ENCODE measurements around the gene CEP43. TPM values are rescaled to one million over a fixed set of nuclear protein-coding genes. Genes with fewer than 3 reads are reported as not detected.

Gene CEP43
- total RNA-seq, 1 donor from 2014 or later = 16.7 TPM

GRCh38 chr6:167007985-167008384 lies 8.8 kb downstream of the CEP43 start:
- Histone ChIP-seq H3K27ac (ENCODE audit: low read depth, low read length) (no peak overlapping the region), H3K4me1 (ENCODE audit: control insufficient read depth in 3 of 3, insufficient read depth in 3 of 3, low read length in 3 of 3) (peaks cover 0 to 3% (median 0%) of the 10 kb centered on the region in 3 donors), H3K27me3 (ENCODE audit: control insufficient read depth in 3 of 3, insufficient read depth in 3 of 3, low read length in 3 of 3) (no peaks in the 10 kb centered on the region), H3K4me3 (ENCODE audit: low read length in 3 of 3) (no peak overlapping the region), H3K9me3 (ENCODE audit: control insufficient read depth in 3 of 3, low read length in 3 of 3) (no peaks in the 10 kb centered on the region), H3K36me3 (ENCODE audit: control insufficient read depth in 3 of 3, insufficient read depth in 3 of 3, low read length in 3 of 3) (peaks cover 7 to 18% (median 13%) of the 10 kb centered on the region in 3 donors), H3K9ac (ENCODE audit: low read depth in 1 of 3, low read length in 3 of 3) (no peak overlapping the region)

- Histone ChIP-seq H3K27me3 (ENCODE audit: control insufficient read depth in 3 of 3, insufficient read depth in 3 of 3, low read length in 3 of 3) (no peaks in the 10 kb centered on the region), H3K27ac (ENCODE audit: low read depth, low read length) (no peak overlapping the region), H3K9me3 (ENCODE audit: control insufficient read depth in 3 of 3, low read length in 3 of 3) (no peaks in the 10 kb centered on the region), H3K4me3 (ENCODE audit: low read length in 3 of 3) (no peak overlapping the region), H3K4me1 (ENCODE audit: control insufficient read depth in 3 of 3, insufficient read depth in 3 of 3, low read length in 3 of 3) (no peaks in the 10 kb centered on the region), H3K9ac (ENCODE audit: low read depth in 1 of 3, low read length in 3 of 3) (no peak overlapping the region), H3K36me3 (ENCODE audit: control insufficient read depth in 3 of 3, insufficient read depth in 3 of 3, low read length in 3 of 3) (peaks cover 4 to 23% (median 15%) of the 10 kb centered on the region in 3 donors)
These were observed 13.9 kb downstream of the CEP43 start for GRCh38 chr6:167013067-167013466.

GRCh38 chr6:167013946-167014345 lies 14.7 kb downstream of the CEP43 start:
- H3K9me3 ChIP-seq (ENCODE audit: control insufficient read depth in 3 of 3, low read length in 3 of 3) = no peaks in the 10 kb centered on the region
- H3K4me1 ChIP-seq (ENCODE audit: control insufficient read depth in 3 of 3, insufficient read depth in 3 of 3, low read length in 3 of 3) = no peaks in the 10 kb centered on the region
- no peak overlapping the region for H3K9ac ChIP-seq (ENCODE audit: low read depth in 1 of 3, low read length in 3 of 3)
- H3K4me3 ChIP-seq (ENCODE audit: low read length in 3 of 3) = no peak overlapping the region
- no peaks in the 10 kb centered on the region for H3K27me3 ChIP-seq (ENCODE audit: control insufficient read depth in 3 of 3, insufficient read depth in 3 of 3, low read length in 3 of 3)
- no peak overlapping the region for H3K27ac ChIP-seq (ENCODE audit: low read depth, low read length)
- peaks cover 5 to 23% (median 15%) of the 10 kb centered on the region in 3 donors for H3K36me3 ChIP-seq (ENCODE audit: control insufficient read depth in 3 of 3, insufficient read depth in 3 of 3, low read length in 3 of 3)

GRCh38 chr6:167015302-167015701 lies 16.1 kb downstream of the CEP43 start:
- H3K9me3 ChIP-seq (ENCODE audit: control insufficient read depth in 3 of 3, low read length in 3 of 3) = no peaks in the 10 kb centered on the region
- H3K36me3 ChIP-seq (ENCODE audit: control insufficient read depth in 3 of 3, insufficient read depth in 3 of 3, low read length in 3 of 3) = peaks cover 8 to 25% (median 15%) of the 10 kb centered on the region in 3 donors
- H3K9ac ChIP-seq (ENCODE audit: low read depth in 1 of 3, low read length in 3 of 3) = no peak overlapping the region
- H3K27ac ChIP-seq (ENCODE audit: low read depth, low read length) = no peak overlapping the region
- H3K4me3 ChIP-seq (ENCODE audit: low read length in 3 of 3) = no peak overlapping the region
- H3K4me1 ChIP-seq (ENCODE audit: control insufficient read depth in 3 of 3, insufficient read depth in 3 of 3, low read length in 3 of 3) = no peaks in the 10 kb centered on the region
- no peaks in the 10 kb centered on the region for H3K27me3 ChIP-seq (ENCODE audit: control insufficient read depth in 3 of 3, insufficient read depth in 3 of 3, low read length in 3 of 3)

GRCh38 chr6:167020206-167020605 lies 21.0 kb downstream of the CEP43 start:
- H3K27ac ChIP-seq (ENCODE audit: low read depth, low read length) = no peak overlapping the region
- no peaks in the 10 kb centered on the region for H3K9me3 ChIP-seq (ENCODE audit: control insufficient read depth in 3 of 3, low read length in 3 of 3)
- peaks cover 5 to 11% (median 7%) of the 10 kb centered on the region in 3 donors for H3K36me3 ChIP-seq (ENCODE audit: control insufficient read depth in 3 of 3, insufficient read depth in 3 of 3, low read length in 3 of 3)
- H3K4me1 ChIP-seq (ENCODE audit: control insufficient read depth in 3 of 3, insufficient read depth in 3 of 3, low read length in 3 of 3) = no peaks in the 10 kb centered on the region
- H3K4me3 ChIP-seq (ENCODE audit: low read length in 3 of 3) = no peak overlapping the region
- no peaks in the 10 kb centered on the region for H3K27me3 ChIP-seq (ENCODE audit: control insufficient read depth in 3 of 3, insufficient read depth in 3 of 3, low read length in 3 of 3)
- no peak overlapping the region for H3K9ac ChIP-seq (ENCODE audit: low read depth in 1 of 3, low read length in 3 of 3)

- Histone ChIP-seq H3K36me3 (ENCODE audit: control insufficient read depth in 3 of 3, insufficient read depth in 3 of 3, low read length in 3 of 3) (peaks cover 22 to 43% (median 40%) of the 10 kb centered on the region in 3 donors), H3K4me3 (ENCODE audit: low read length in 3 of 3) (no peak overlapping the region), H3K9ac (ENCODE audit: low read depth in 1 of 3, low read length in 3 of 3) (no peak overlapping the region), H3K27me3 (ENCODE audit: control insufficient read depth in 3 of 3, insufficient read depth in 3 of 3, low read length in 3 of 3) (no peaks in the 10 kb centered on the region), H3K27ac (ENCODE audit: low read depth, low read length) (no peak overlapping the region), H3K9me3 (ENCODE audit: control insufficient read depth in 3 of 3, low read length in 3 of 3) (no peaks in the 10 kb centered on the region), H3K4me1 (ENCODE audit: control insufficient read depth in 3 of 3, insufficient read depth in 3 of 3, low read length in 3 of 3) (no peaks in the 10 kb centered on the region)
These were observed 28.1 kb downstream of the CEP43 start for GRCh38 chr6:167027308-167027707.

GRCh38 chr6:167027772-167028171 lies 28.6 kb downstream of the CEP43 start:
- Histone ChIP-seq H3K36me3 (ENCODE audit: control insufficient read depth in 3 of 3, insufficient read depth in 3 of 3, low read length in 3 of 3) (peaks cover 20 to 43% (median 40%) of the 10 kb centered on the region in 3 donors), H3K27ac (ENCODE audit: low read depth, low read length) (no peak overlapping the region), H3K4me1 (ENCODE audit: control insufficient read depth in 3 of 3, insufficient read depth in 3 of 3, low read length in 3 of 3) (no peaks in the 10 kb centered on the region), H3K9me3 (ENCODE audit: control insufficient read depth in 3 of 3, low read length in 3 of 3) (no peaks in the 10 kb centered on the region), H3K9ac (ENCODE audit: low read depth in 1 of 3, low read length in 3 of 3) (no peak overlapping the region), H3K27me3 (ENCODE audit: control insufficient read depth in 3 of 3, insufficient read depth in 3 of 3, low read length in 3 of 3) (no peaks in the 10 kb centered on the region), H3K4me3 (ENCODE audit: low read length in 3 of 3) (no peak overlapping the region)

GRCh38 chr6:167030222-167031072 lies 31.2 kb downstream of the CEP43 start:
- H3K27ac ChIP-seq (ENCODE audit: low read depth, low read length) = no peak overlapping the region
- no peaks in the 10 kb centered on the region for H3K4me1 ChIP-seq (ENCODE audit: control insufficient read depth in 3 of 3, insufficient read depth in 3 of 3, low read length in 3 of 3)
- peaks cover 21 to 46% (median 43%) of the 10 kb centered on the region in 3 donors for H3K36me3 ChIP-seq (ENCODE audit: control insufficient read depth in 3 of 3, insufficient read depth in 3 of 3, low read length in 3 of 3)

GRCh38 chr6:167031082-167031709 lies 32.0 kb downstream of the CEP43 start:
- Histone ChIP-seq H3K4me1 (ENCODE audit: control insufficient read depth in 3 of 3, insufficient read depth in 3 of 3, low read length in 3 of 3) (no peaks in the 10 kb centered on the region), H3K4me3 (ENCODE audit: low read length in 3 of 3) (no peak overlapping the region), H3K36me3 (ENCODE audit: control insufficient read depth in 3 of 3, insufficient read depth in 3 of 3, low read length in 3 of 3) (peaks cover 21 to 47% (median 38%) of the 10 kb centered on the region in 3 donors), H3K9me3 (ENCODE audit: control insufficient read depth in 3 of 3, low read length in 3 of 3) (no peaks in the 10 kb centered on the region), H3K9ac (ENCODE audit: low read depth in 1 of 3, low read length in 3 of 3) (no peak overlapping the region), H3K27me3 (ENCODE audit: control insufficient read depth in 3 of 3, insufficient read depth in 3 of 3, low read length in 3 of 3) (no peaks in the 10 kb centered on the region), H3K27ac (ENCODE audit: low read depth, low read length) (no peak overlapping the region)

More at GRCh38 chr6:167030222-167031072, 31.2 kb downstream of the CEP43 start:
- Histone ChIP-seq H3K9ac (ENCODE audit: low read depth in 1 of 3, low read length in 3 of 3) (no peak overlapping the region), H3K9me3 (ENCODE audit: control insufficient read depth in 3 of 3, low read length in 3 of 3) (no peaks in the 10 kb centered on the region), H3K4me3 (ENCODE audit: low read length in 3 of 3) (no peak overlapping the region), H3K27me3 (ENCODE audit: control insufficient read depth in 3 of 3, insufficient read depth in 3 of 3, low read length in 3 of 3) (no peaks in the 10 kb centered on the region)

- no peak overlapping the region for H3K4me3 ChIP-seq (ENCODE audit: low read length in 3 of 3)
- H3K9ac ChIP-seq (ENCODE audit: low read depth in 1 of 3, low read length in 3 of 3) = no peak overlapping the region
- H3K27ac ChIP-seq (ENCODE audit: low read depth, low read length) = no peak overlapping the region
- H3K36me3 ChIP-seq (ENCODE audit: control insufficient read depth in 3 of 3, insufficient read depth in 3 of 3, low read length in 3 of 3) = peaks cover 12 to 35% (median 30%) of the 10 kb centered on the region in 3 donors
- H3K9me3 ChIP-seq (ENCODE audit: control insufficient read depth in 3 of 3, low read length in 3 of 3) = no peaks in the 10 kb centered on the region
- no peaks in the 10 kb centered on the region for H3K4me1 ChIP-seq (ENCODE audit: control insufficient read depth in 3 of 3, insufficient read depth in 3 of 3, low read length in 3 of 3)
- H3K27me3 ChIP-seq (ENCODE audit: control insufficient read depth in 3 of 3, insufficient read depth in 3 of 3, low read length in 3 of 3) = no peaks in the 10 kb centered on the region
These were observed 34.9 kb downstream of the CEP43 start for GRCh38 chr6:167034056-167034455.
